ENCODE measurements around the gene CELSR1.
"Not testable (repeated sequence)": the region's sequence is repeated elsewhere in the genome, so short reads cannot be mapped to it uniquely, and the experiment has no call there.

CELSR1 gene

DNA sequence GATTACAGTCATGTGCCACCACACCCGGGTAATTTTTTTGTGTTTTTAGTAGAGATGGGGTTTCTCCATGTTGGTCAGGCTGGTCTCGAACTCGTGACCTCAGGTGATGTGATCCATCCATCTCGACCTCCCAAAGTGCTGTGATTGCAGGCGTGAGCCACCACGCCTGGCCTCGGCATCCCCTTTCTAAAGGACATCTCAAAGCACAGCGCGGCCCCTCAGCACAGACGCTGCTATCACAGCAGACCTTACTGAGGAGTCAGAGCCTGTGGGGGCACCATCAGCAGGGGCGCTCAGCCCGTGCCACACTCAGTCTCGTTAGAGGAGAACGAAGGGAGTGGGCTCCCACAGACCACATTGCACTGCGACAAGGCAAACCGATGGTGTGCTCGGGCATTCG lies 19.4 kb downstream of the CELSR1 start:
- H3K36me3 ChIP-seq: no peaks in the 10 kb centered on the region
- no peaks in the 10 kb centered on the region for H3K27me3 ChIP-seq
- H3K4me1 ChIP-seq (ENCODE audit: control insufficient read depth in 1 of 2, insufficient read depth in 1 of 2, low read depth in 1 of 2, low read length in 1 of 2): no peaks in the 10 kb centered on the region
- H3K27ac ChIP-seq: no peak overlapping the region
- TF ChIP-seq, protein P1, sequence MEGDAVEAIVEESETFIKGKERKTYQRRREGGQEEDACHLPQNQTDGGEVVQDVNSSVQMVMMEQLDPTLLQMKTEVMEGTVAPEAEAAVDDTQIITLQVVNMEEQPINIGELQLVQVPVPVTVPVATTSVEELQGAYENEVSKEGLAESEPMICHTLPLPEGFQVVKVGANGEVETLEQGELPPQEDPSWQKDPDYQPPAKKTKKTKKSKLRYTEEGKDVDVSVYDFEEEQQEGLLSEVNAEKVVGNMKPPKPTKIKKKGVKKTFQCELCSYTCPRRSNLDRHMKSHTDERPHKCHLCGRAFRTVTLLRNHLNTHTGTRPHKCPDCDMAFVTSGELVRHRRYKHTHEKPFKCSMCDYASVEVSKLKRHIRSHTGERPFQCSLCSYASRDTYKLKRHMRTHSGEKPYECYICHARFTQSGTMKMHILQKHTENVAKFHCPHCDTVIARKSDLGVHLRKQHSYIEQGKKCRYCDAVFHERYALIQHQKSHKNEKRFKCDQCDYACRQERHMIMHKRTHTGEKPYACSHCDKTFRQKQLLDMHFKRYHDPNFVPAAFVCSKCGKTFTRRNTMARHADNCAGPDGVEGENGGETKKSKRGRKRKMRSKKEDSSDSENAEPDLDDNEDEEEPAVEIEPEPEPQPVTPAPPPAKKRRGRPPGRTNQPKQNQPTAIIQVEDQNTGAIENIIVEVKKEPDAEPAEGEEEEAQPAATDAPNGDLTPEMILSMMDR (IDR thresholded peaks at IDR 0.05): no peak
- H3K9me3 ChIP-seq: no peaks in the 10 kb centered on the region
- no peak overlapping the region for H3K4me3 ChIP-seq (ENCODE audit: low read depth in 1 of 2, low read length in 1 of 2)

DNA sequence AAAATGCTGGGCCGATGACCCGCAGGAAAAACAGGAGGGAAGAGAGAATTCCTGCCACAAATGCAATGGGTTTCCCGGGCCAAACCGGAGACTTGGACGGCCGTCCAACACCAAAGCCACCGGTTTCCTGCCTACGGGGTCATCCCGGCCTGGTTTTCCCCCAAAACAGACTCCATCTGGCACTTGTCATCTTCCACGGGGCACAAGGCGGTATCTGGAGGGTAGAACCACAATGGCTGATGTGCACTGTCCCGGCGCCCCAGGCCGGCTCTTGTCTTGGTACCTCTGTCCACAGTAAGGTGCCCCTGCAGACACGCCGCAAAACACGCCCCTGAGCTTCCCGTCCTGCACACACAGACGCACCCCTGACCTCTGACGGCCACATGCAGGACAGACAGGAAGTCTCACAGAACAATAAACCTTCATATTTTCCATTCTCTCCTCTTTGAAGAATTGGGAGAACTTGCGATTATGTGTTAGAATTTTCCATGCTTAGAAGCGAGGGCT lies 20.1 kb downstream of the CELSR1 start:
- Histone ChIP-seq H3K9me3 (no peaks in the 10 kb centered on the region), H3K27ac (no peak overlapping the region), H3K27me3 (no peaks in the 10 kb centered on the region), H3K4me1 (ENCODE audit: control insufficient read depth in 1 of 2, insufficient read depth in 1 of 2, low read depth in 1 of 2, low read length in 1 of 2) (no peaks in the 10 kb centered on the region), H3K36me3 (no peaks in the 10 kb centered on the region), H3K4me3 (ENCODE audit: low read depth in 1 of 2, low read length in 1 of 2) (no peak overlapping the region)
- TF ChIP-seq, protein P1 (IDR thresholded peaks at IDR 0.05): no peak

DNA sequence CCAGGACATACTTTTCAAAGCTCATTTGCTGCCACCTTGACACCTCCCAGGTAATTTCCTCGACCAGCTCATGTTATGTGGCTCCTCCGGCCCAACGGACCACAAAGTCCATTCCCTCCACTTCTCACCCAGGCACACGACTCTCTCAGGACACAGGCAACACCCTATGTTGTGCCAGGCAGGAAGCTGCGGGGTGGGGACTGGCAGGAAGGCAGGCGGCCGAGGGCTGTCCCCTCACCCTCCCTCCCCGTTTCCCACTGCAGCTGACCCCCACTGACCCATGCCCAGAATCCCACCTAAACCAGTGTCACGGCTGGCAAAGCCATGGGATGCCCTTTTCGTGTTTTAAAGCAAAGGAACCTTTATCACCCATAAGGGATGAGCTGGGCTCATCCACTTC lies 20.8 kb downstream of the CELSR1 start:
- no peaks in the 10 kb centered on the region for H3K36me3 ChIP-seq
- H3K4me3 ChIP-seq (ENCODE audit: low read depth in 1 of 2, low read length in 1 of 2): no peak overlapping the region
- no peak overlapping the region for H3K27ac ChIP-seq
- H3K27me3 ChIP-seq: no peaks in the 10 kb centered on the region
- TF ChIP-seq, protein P1 (IDR thresholded peaks at IDR 0.05): no peak
- H3K9me3 ChIP-seq: no peaks in the 10 kb centered on the region
- H3K4me1 ChIP-seq (ENCODE audit: control insufficient read depth in 1 of 2, insufficient read depth in 1 of 2, low read depth in 1 of 2, low read length in 1 of 2): no peaks in the 10 kb centered on the region

DNA sequence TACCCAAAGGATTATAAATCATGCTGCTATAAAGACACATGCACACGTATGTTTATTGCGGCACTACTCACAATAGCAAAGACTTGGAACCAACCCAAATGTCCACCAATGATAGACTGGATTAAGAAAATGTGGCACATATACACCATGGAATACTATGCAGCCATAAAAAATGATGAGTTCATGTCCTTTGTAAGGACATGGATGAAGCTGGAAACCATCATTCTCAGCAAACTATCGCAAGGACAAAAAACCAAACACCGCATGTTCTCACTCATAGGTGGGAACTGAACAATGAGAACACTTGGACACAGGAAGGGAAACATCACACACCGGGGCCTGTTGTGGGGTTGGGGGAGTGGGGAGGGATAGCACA lies 21.3 kb downstream of the CELSR1 start:
- H3K36me3 ChIP-seq; H3K9me3 ChIP-seq; H3K27me3 ChIP-seq; H3K27ac ChIP-seq; H3K4me1 ChIP-seq (ENCODE audit: control insufficient read depth in 1 of 2, insufficient read depth in 1 of 2, low read depth in 1 of 2, low read length in 1 of 2); H3K4me3 ChIP-seq (ENCODE audit: low read depth in 1 of 2, low read length in 1 of 2): not testable (repeated sequence)

DNA sequence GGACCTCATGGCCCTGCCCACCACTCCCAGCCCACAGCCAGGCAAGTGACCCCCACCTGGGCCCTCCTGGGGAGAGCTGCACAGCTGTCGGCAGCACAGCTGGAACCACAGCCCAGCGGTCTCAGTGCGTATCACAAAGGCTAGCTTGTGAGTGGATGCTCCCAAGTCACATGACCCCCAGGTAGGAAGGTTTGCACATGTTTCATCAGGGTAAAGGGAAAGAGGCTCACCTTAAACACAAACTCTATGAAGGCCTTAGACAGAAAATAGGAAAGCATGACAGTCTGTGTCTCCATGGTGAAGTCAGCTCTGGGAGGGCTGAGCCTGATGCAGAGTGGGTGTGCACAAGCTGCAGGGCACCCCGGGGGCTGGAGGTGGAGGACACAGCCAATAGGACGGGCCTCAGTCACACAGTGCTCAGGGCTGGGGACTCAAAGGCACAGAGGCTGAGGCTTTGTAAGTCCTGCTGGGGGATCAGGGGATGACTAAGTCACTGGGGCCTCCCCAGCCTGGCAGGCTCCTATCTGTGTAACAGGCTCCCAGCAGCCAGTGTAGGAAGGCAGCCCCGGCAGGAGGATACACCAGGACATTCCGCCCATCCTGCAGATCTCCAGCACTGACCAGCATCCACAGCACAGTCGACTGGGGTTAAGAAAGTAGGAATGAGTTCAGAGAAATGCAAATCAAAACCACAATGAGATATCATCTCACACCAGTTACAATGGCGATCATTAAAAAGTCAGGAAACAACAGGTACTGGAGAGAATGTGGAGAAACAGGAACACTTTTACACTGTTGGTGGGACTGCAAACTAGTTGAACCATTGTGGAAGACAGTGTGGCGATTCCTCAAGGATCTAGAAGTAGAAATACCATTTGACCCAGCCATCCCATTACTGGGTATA lies 22.0 kb downstream of the CELSR1 start:
- peaks cover 3% of the 10 kb centered on the region for H3K27me3 ChIP-seq
- no peaks in the 10 kb centered on the region for H3K9me3 ChIP-seq
- no peaks in the 10 kb centered on the region for H3K4me1 ChIP-seq (ENCODE audit: control insufficient read depth in 1 of 2, insufficient read depth in 1 of 2, low read depth in 1 of 2, low read length in 1 of 2)
- H3K36me3 ChIP-seq: no peaks in the 10 kb centered on the region
- TF ChIP-seq, protein P1 (IDR thresholded peaks at IDR 0.05): no peak
- H3K27ac ChIP-seq: no peak overlapping the region
- no peak overlapping the region for H3K4me3 ChIP-seq (ENCODE audit: low read depth in 1 of 2, low read length in 1 of 2)

DNA sequence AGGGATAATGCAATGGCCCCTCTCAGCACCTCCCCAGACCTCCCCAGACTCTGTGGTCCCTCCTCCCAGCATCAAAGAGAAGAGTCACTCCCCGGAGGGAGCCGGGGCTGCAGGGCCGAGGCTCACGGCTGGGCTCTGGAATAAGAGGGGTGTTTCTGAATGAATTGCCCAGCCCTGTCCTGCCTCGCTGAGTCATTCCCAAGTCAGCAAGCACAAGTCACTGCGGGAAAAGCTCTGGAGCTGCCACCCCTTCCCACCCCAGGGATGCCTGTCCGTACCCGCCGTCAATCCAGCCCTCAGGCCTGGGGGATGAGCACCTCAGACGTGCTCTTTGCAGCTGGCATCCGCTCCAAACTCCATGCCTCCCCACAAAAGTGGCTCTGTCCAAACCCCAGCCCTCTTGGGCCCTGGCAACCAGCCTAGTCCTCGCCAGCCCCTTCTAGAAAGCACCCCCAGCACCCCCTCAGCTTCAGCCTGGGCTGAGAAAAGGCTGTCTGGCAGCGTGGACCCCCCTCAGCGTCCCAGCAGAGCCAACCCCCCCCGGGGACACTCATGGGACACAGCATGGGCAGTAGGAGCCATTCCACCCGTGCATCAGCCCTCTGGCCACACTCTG lies 22.7 kb downstream of the CELSR1 start:
- Histone ChIP-seq H3K27me3 (peaks cover 11% of the 10 kb centered on the region), H3K9me3 (no peaks in the 10 kb centered on the region), H3K4me1 (ENCODE audit: control insufficient read depth in 1 of 2, insufficient read depth in 1 of 2, low read depth in 1 of 2, low read length in 1 of 2) (no peaks in the 10 kb centered on the region), H3K4me3 (ENCODE audit: low read depth in 1 of 2, low read length in 1 of 2) (no peak overlapping the region), H3K27ac (no peak overlapping the region), H3K36me3 (no peaks in the 10 kb centered on the region)
- TF ChIP-seq, protein P1 (IDR thresholded peaks at IDR 0.05): no peak
